ENCODE data around the gene CD3D. TPM values are rescaled to one million over a fixed set of nuclear protein-coding genes. Genes with fewer than 3 reads are reported as not detected.

The CD3D gene
- total and polyA plus RNA-seq, 2 donors (not counting 1 experiment from before 2014, with no cell fraction given): 0.79 to 1.7 TPM

GRCh38 chr11:118366287-118366686, 23.8 kb upstream of the CD3D start:
- H3K79me2 ChIP-seq (ENCODE audit: control insufficient read depth, insufficient read depth, low read length): peaks cover 47% of the 10 kb centered on the region
- H3K27ac ChIP-seq (ENCODE audit: low read length in 2 of 2): no peak overlapping the region
- peaks cover 20% of the 10 kb centered on the region for H3K4me1 Mint-ChIP-seq
- ChIA-PET CTCF (interaction anchor here (0.6 to 2.6 kb wide), 2 partner anchors 12 to 122 kb away, joined by 3 to 7 read pairs; no protein-coding TSS in a partner anchor), POLR2A (no interaction called here)
- H3K27me3 ChIP-seq (replicated peaks in 1 of 4; ENCODE audit: control extremely low read depth in 1 of 4, control insufficient read depth in 3 of 4, insufficient read depth in 4 of 4, low read length in 3 of 4): no peaks in the 10 kb centered on the region
- H3K4me2 ChIP-seq (replicated peaks; ENCODE audit: low read depth, low read length, poor library complexity, severe bottlenecking): no peak overlapping the region
- H2AFZ ChIP-seq (ENCODE audit: insufficient read depth, low read depth, low read length, poor library complexity, severe bottlenecking): no peak overlapping the region
- no peak for TF ChIP-seq CTCF (IDR thresholded peaks at IDR 0.05)
- TF ChIP-seq EZH2 (IDR thresholded peaks at IDR 0.05; ENCODE audit: borderline replicate concordance, insufficient read depth, low read depth, low read length, poor library complexity, severe bottlenecking): no peak
- H3K4me3 Mint-ChIP-seq: no peak overlapping the region
- DNase-seq (no peak), ATAC-seq (ENCODE audit: low read depth) (no peak)
- intact Hi-C loops (cut with micrococcal nuclease): no loop called here
- peaks cover 2 to 5% of the 10 kb centered on the region in 2 donors for H3K4me1 ChIP-seq (ENCODE audit: control insufficient read depth in 2 of 2, insufficient read depth in 2 of 2, low read length in 2 of 2)
- H3K9me3 ChIP-seq (ENCODE audit: control extremely low read depth in 1 of 3, control insufficient read depth in 2 of 3, insufficient read depth in 1 of 3, low read length in 2 of 3): no peaks in the 10 kb centered on the region
- no peak overlapping the region for H3K9ac ChIP-seq (ENCODE audit: low read length)
- WGBS (ENCODE audit: insufficient coverage): 90% methylated on average over 1 of the region's 1 CpG
- peaks cover 21% of the 10 kb centered on the region for H4K20me1 ChIP-seq (ENCODE audit: control insufficient read depth, insufficient read depth, low read length, poor library complexity, severe bottlenecking)
- no peaks in the 10 kb centered on the region for H3K27me3 Mint-ChIP-seq
- no peaks in the 10 kb centered on the region for H3K9me3 Mint-ChIP-seq (ENCODE audit: insufficient read depth)
- peaks cover 8 to 71% of the 10 kb centered on the region in 2 experiments for H3K36me3 ChIP-seq (replicated peaks in 1 of 2; ENCODE audit: control extremely low read depth in 1 of 2, control insufficient read depth in 1 of 2, extremely low read depth in 1 of 2, insufficient read depth in 2 of 2, low read length in 1 of 2)
- H3K27ac Mint-ChIP-seq: no peak overlapping the region
- no peak overlapping the region for H3K4me3 ChIP-seq (ENCODE audit: control extremely low read depth in 1 of 5, extremely low read depth in 1 of 5, insufficient read depth in 1 of 5, low read depth in 2 of 5, low read length in 4 of 5)

- Mint-ChIP-seq H3K9me3 (ENCODE audit: insufficient read depth) (no peaks in the 10 kb centered on the region), H3K4me3 (no peak overlapping the region), H3K27ac (no peak overlapping the region), H3K27me3 (no peaks in the 10 kb centered on the region), H3K4me1 (peaks cover 27% of the 10 kb centered on the region)
- DNase-seq (no peak), ATAC-seq (ENCODE audit: low read depth) (no peak)
- Histone ChIP-seq H2AFZ (ENCODE audit: insufficient read depth, low read depth, low read length, poor library complexity, severe bottlenecking) (no peak overlapping the region), H3K4me1 (ENCODE audit: control insufficient read depth in 2 of 2, insufficient read depth in 2 of 2, low read length in 2 of 2) (peaks cover 12 to 14% of the 10 kb centered on the region in 2 donors), H4K20me1 (ENCODE audit: control insufficient read depth, insufficient read depth, low read length, poor library complexity, severe bottlenecking) (peaks cover 21% of the 10 kb centered on the region), H3K36me3 (replicated peaks in 1 of 2; ENCODE audit: control extremely low read depth in 1 of 2, control insufficient read depth in 1 of 2, extremely low read depth in 1 of 2, insufficient read depth in 2 of 2, low read length in 1 of 2) (peaks cover 8 to 59% of the 10 kb centered on the region in 2 experiments), H3K27me3 (replicated peaks in 1 of 4; ENCODE audit: control extremely low read depth in 1 of 4, control insufficient read depth in 3 of 4, insufficient read depth in 4 of 4, low read length in 3 of 4) (no peaks in the 10 kb centered on the region), H3K4me3 (ENCODE audit: control extremely low read depth in 1 of 5, extremely low read depth in 1 of 5, insufficient read depth in 1 of 5, low read depth in 2 of 5, low read length in 4 of 5) (no peak overlapping the region), H3K9ac (ENCODE audit: low read length) (no peak overlapping the region), H3K27ac (ENCODE audit: low read length in 2 of 2) (no peak overlapping the region), H3K9me3 (ENCODE audit: control extremely low read depth in 1 of 3, control insufficient read depth in 2 of 3, insufficient read depth in 1 of 3, low read length in 2 of 3) (no peaks in the 10 kb centered on the region), H3K79me2 (ENCODE audit: control insufficient read depth, insufficient read depth, low read length) (peaks cover 59% of the 10 kb centered on the region), H3K4me2 (replicated peaks; ENCODE audit: low read depth, low read length, poor library complexity, severe bottlenecking) (no peak overlapping the region)
- POLR2A ChIA-PET: no interaction called here
- 100% methylated on average over 1 of the region's 3 CpGs for WGBS (ENCODE audit: insufficient coverage)
- intact Hi-C loops (cut with micrococcal nuclease): no loop called here
- CTCF ChIA-PET: interaction anchor here (0.7 to 2.6 kb wide), 4 partner anchors 12 to 982 kb away, joined by 3 to 8 read pairs (median 6); no protein-coding TSS in a partner anchor
- TF ChIP-seq CTCF (IDR thresholded peaks at IDR 0.05): no peak
- no peak for TF ChIP-seq EZH2 (IDR thresholded peaks at IDR 0.05; ENCODE audit: borderline replicate concordance, insufficient read depth, low read depth, low read length, poor library complexity, severe bottlenecking)
These were observed 22.6 kb upstream of the CD3D start for GRCh38 chr11:118364956-118365615.

Data from B cell (primary cell).